VCaP (cell line): ENCODE results near the gene MGLL.

Source experiments
- H3K27ac ChIP-seq: fragments of 450-650 bp; 2 replicates; pipeline ENCODE4 v1.5.1; 2017
- CTCF ChIP-seq: fragments of 450-650 bp; conservative IDR thresholded peaks from 2 replicates; pipeline ENCODE4 v1.5.1; 2017; ENCODE audit warnings: mild to moderate bottlenecking, moderate library complexity

MGLL gene

GRCh38 chr3:127669541-127670228, 152.6 kb downstream of the MGLL start:
- TF ChIP-seq CTCF: no peak
- H3K27ac ChIP-seq: no peak overlapping the region

- H3K27ac ChIP-seq: no peak overlapping the region
- no peak for TF ChIP-seq CTCF
These were observed 153.4 kb downstream of the MGLL start for GRCh38 chr3:127668906-127669305.

- no peak for TF ChIP-seq CTCF
- no peak overlapping the region for H3K27ac ChIP-seq
These were observed 155.1 kb downstream of the MGLL start for GRCh38 chr3:127667119-127667681.

GRCh38 chr3:127666676-127667075, 155.6 kb downstream of the MGLL start:
- H3K27ac ChIP-seq: no peak overlapping the region
- no peak for TF ChIP-seq CTCF

- H3K27ac ChIP-seq: no peak overlapping the region
- TF ChIP-seq CTCF: no peak
These were observed 156.7 kb downstream of the MGLL start for GRCh38 chr3:127665586-127665985.

GRCh38 chr3:127665165-127665564, 157.2 kb downstream of the MGLL start:
- H3K27ac ChIP-seq: no peak overlapping the region
- TF ChIP-seq CTCF: no peak

- no peak overlapping the region for H3K27ac ChIP-seq
- TF ChIP-seq CTCF: no peak
These were observed 159.2 kb downstream of the MGLL start for GRCh38 chr3:127663151-127663550.
